Neural progenitor cell (in vitro differentiated cells): ENCODE results near the gene SLX4IP. TPM values are rescaled to one million over a fixed set of nuclear protein-coding genes. Genes with fewer than 3 reads are reported as not detected.
A peak's percentile ranks its signal among the peaks of the same experiment; 100 is the strongest.

Experiments used
- DNase-seq: peaks from one replicate; pipeline ENCODE4 v3.0.0-alpha.2; 2016; ENCODE audit warnings: low spot score
- H2AFZ ChIP-seq: fragments of 200-600 bp; sonication (generic); replicated peaks from 2 replicates; pipeline ENCODE4 v1.6.1; 2016; ENCODE audit warnings: antibody characterized with exemption
- H3F3A ChIP-seq: fragments of 200-600 bp; sonication (generic); 2 replicates; pipeline ENCODE4 v1.6.1; 2016; ENCODE audit warnings: antibody characterized with exemption, low read depth
- H3K27ac ChIP-seq: fragments of 200-600 bp; sonication (generic); 2 replicates; pipeline ENCODE4 v1.5.1; 2016; ENCODE audit warnings: mild to moderate bottlenecking
- H3K27me3 ChIP-seq: fragments of 200-600 bp; sonication (generic); 2 replicates; pipeline ENCODE4 v1.6.1; 2016; ENCODE audit warnings: mild to moderate bottlenecking, moderate library complexity
- H3K36me3 ChIP-seq: fragments of 200-600 bp; sonication (generic); 2 replicates; pipeline ENCODE4 v1.5.1; 2016
- H3K4me1 ChIP-seq: fragments of 200-600 bp; sonication (generic); 2 replicates; pipeline ENCODE4 v1.6.1; 2016; ENCODE audit warnings: mixed run types
- H3K4me2 ChIP-seq: fragments of 200-600 bp; sonication (generic); 2 replicates; pipeline ENCODE4 v1.6.1; 2016
- H3K4me3 ChIP-seq: fragments of 200-600 bp; sonication (generic); 2 replicates; pipeline ENCODE4 v1.5.1; 2016
- H3K79me2 ChIP-seq: fragments of 200-600 bp; sonication (generic); 2 replicates; pipeline ENCODE4 v1.6.1; 2016; ENCODE audit warnings: low read depth
- H3K9ac ChIP-seq: fragments of 200-600 bp; sonication (generic); 2 replicates; pipeline ENCODE4 v1.6.1; 2016
- H3K9me3 ChIP-seq: fragments of 200-600 bp; sonication (generic); 2 replicates; pipeline ENCODE4 v1.5.1; 2016; ENCODE audit warnings: low read depth
- H4K20me1 ChIP-seq: fragments of 200-600 bp; sonication (generic); 2 replicates; pipeline ENCODE4 v1.6.1; 2016; ENCODE audit warnings: low read depth
- H3K27ac Mint-ChIP-seq: 3 replicates; pipeline ENCODE4 v1.8.0; 2021; ENCODE audit warnings: mixed read lengths
- H3K27me3 Mint-ChIP-seq: 2 replicates; pipeline ENCODE4 v1.8.0; 2022; ENCODE audit warnings: low read depth, mild to moderate bottlenecking, inconsistent platforms, moderate library complexity, mixed read lengths; ENCODE audit not compliant: insufficient read depth
- H3K36me3 Mint-ChIP-seq: 3 replicates; pipeline ENCODE4 v1.8.0; 2021; ENCODE audit warnings: mixed read lengths
- H3K4me1 Mint-ChIP-seq: 3 replicates; pipeline ENCODE4 v1.8.0; 2021; ENCODE audit warnings: mixed read lengths
- H3K4me3 Mint-ChIP-seq: 3 replicates; pipeline ENCODE4 v1.8.0; 2021; ENCODE audit warnings: mild to moderate bottlenecking, moderate library complexity, mixed read lengths
- H3K9me3 Mint-ChIP-seq: 3 replicates; pipeline ENCODE4 v1.8.0; 2020; ENCODE audit warnings: mixed read lengths
- EZH2 ChIP-seq: fragments of 200-600 bp; sonication (generic); IDR thresholded peaks from 2 replicates; pipeline ENCODE4 v1.6.1; 2017; ENCODE audit warnings: antibody characterized with exemption, mild to moderate bottlenecking, moderate library complexity
- EZH2phosphoT487 ChIP-seq: fragments of 200-600 bp; sonication (generic); IDR thresholded peaks from 2 replicates; pipeline ENCODE4 v1.6.1; 2017; ENCODE audit warnings: antibody characterized with exemption
- total RNA-seq: library from RNA; depleted of rRNA; stranded (reverse); fragments of >200 nt; gene quantifications from 2 replicates; pipeline ENCODE4 v1.2.3, GENCODE V29; 2015; ENCODE audit warnings: low replicate concordance
- TF ChIP-seq, protein P1 (sequence below): fragments of 200-600 bp; sonication (generic); IDR thresholded peaks from 2 replicates; pipeline ENCODE4 v1.5.1; 2017; ENCODE audit warnings: antibody characterized with exemption, mild to moderate bottlenecking

Gene SLX4IP
- total RNA-seq, 1 donor from 2014 or later = 9.5 TPM

DNA sequence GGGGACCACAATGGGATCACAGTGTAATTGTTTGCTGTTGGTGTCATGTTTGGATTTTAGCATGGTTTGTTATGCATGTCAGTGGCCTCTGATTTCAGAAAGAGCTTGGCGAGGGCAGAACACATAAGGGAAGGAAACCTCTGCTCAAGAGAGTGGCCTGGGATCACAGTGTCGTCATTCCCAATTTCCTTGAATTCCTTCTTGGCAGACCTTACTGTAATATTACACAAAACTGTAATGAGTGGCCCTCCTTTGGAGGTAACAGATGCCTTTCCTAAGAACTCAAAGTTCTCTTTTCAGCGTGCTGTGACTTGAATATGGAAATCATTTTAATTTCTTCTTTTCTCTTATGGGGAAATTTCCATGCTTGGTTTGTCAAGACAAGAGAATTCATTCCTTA is 191.8 kb downstream of the SLX4IP start:
- H3K4me1 ChIP-seq = peaks cover 59% of the 10 kb centered on the region
- no peak for TF ChIP-seq EZH2
- TF ChIP-seq, protein P1, sequence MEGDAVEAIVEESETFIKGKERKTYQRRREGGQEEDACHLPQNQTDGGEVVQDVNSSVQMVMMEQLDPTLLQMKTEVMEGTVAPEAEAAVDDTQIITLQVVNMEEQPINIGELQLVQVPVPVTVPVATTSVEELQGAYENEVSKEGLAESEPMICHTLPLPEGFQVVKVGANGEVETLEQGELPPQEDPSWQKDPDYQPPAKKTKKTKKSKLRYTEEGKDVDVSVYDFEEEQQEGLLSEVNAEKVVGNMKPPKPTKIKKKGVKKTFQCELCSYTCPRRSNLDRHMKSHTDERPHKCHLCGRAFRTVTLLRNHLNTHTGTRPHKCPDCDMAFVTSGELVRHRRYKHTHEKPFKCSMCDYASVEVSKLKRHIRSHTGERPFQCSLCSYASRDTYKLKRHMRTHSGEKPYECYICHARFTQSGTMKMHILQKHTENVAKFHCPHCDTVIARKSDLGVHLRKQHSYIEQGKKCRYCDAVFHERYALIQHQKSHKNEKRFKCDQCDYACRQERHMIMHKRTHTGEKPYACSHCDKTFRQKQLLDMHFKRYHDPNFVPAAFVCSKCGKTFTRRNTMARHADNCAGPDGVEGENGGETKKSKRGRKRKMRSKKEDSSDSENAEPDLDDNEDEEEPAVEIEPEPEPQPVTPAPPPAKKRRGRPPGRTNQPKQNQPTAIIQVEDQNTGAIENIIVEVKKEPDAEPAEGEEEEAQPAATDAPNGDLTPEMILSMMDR = no peak
- no peak for TF ChIP-seq EZH2phosphoT487
- H2AFZ ChIP-seq = no peak overlapping the region
- no peaks in the 10 kb centered on the region for H3K36me3 ChIP-seq
- H4K20me1 ChIP-seq = no peaks in the 10 kb centered on the region
- H3K4me3 ChIP-seq = no peak overlapping the region
- peaks cover 14% of the 10 kb centered on the region for H3K36me3 Mint-ChIP-seq
- DNase-seq = no peak
- no peaks in the 10 kb centered on the region for H3K27me3 ChIP-seq
- no peak overlapping the region for H3K9ac ChIP-seq
- H3K4me1 Mint-ChIP-seq = peaks cover 87% of the 10 kb centered on the region
- no peaks in the 10 kb centered on the region for H3K9me3 ChIP-seq
- peaks cover 8% of the 10 kb centered on the region for H3K9me3 Mint-ChIP-seq
- H3F3A ChIP-seq = peaks cover 36% of the 10 kb centered on the region
- no peak overlapping the region for H3K27ac ChIP-seq
- no peaks in the 10 kb centered on the region for H3K27me3 Mint-ChIP-seq
- H3K4me3 Mint-ChIP-seq = no peak overlapping the region
- no peak overlapping the region for H3K4me2 ChIP-seq
- H3K27ac Mint-ChIP-seq = peak overlapping the region; percentile 49
- no peaks in the 10 kb centered on the region for H3K79me2 ChIP-seq

DNA sequence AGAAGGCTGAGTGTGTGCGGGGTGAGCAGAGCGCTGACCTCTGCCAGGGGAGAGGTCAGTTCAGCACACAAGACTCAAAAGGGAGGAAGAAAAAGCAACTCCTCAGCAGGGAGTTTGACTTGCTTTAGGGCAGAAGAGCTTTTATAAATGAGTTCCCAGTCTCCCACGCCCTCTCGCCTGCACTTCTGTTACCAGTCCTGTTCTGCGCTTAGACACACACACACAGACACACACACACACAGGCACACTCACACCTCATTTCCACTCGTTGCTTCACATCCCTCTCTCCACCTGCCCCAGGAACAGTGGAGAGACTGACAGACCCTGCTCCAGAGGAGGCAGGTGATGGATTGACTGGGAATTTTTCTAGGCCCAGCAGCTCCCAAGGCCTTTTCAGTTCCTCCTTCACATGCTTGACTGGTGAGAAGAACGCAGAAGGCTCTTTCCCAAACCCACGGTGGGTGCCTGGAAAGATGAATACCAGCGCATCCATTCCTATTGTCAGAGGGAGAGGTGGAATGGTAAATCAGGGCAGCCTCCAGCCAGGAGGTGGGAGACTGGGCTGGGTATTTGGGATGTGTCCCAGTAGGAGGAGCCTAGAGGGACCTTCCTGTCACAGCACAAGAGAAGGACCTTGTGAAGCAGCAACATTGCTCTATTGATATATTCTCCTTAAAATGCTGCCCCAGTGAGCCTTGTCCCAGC is 195.0 kb downstream of the SLX4IP start:
- Histone ChIP-seq H3F3A (peaks cover 54% of the 10 kb centered on the region), H3K27ac (peak overlapping the region; percentile 97), H3K4me2 (peak overlapping the region; percentile 59), H3K36me3 (no peaks in the 10 kb centered on the region), H3K9ac (no peak overlapping the region), H3K9me3 (no peaks in the 10 kb centered on the region), H3K27me3 (no peaks in the 10 kb centered on the region), H3K79me2 (no peaks in the 10 kb centered on the region), H4K20me1 (no peaks in the 10 kb centered on the region), H3K4me1 (peaks cover 83% of the 10 kb centered on the region), H2AFZ (no peak overlapping the region), H3K4me3 (no peak overlapping the region)
- H3K27ac Mint-ChIP-seq = peak overlapping the region; percentile 99
- peaks cover 3% of the 10 kb centered on the region for H3K27me3 Mint-ChIP-seq
- H3K4me1 Mint-ChIP-seq = peaks cover 98% of the 10 kb centered on the region
- peaks cover 4% of the 10 kb centered on the region for H3K9me3 Mint-ChIP-seq
- H3K36me3 Mint-ChIP-seq = peaks cover 5% of the 10 kb centered on the region
- peak overlapping the region; percentile 75 for H3K4me3 Mint-ChIP-seq
- TF ChIP-seq, protein P1 = no peak
- TF ChIP-seq EZH2phosphoT487 (no peak), EZH2 (no peak)
- peak; percentile 87 for DNase-seq

DNA sequence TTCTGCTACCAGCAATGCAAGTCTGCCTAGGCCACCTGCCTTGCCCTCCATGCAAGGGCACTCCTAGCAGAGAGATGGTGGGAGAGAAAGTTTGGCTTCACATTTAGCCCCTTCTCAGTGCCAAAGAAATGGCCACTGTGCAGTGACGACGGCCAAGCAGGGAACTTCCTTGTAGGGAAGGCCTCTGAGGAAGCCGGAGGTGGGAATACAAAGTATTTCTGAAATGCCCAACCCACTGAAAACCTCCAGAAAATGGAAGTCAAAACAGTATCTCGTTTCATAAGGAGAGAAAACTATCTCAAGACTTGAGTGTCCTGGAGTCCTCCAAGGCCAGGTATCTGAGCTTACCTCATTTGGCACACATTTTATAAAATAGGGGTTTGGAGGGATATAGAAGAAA is 196.0 kb downstream of the SLX4IP start:
- DNase-seq = no peak
- peaks cover 100% of the 10 kb centered on the region for H3K4me1 Mint-ChIP-seq

More for the DNA sequence above, 196.0 kb downstream of the SLX4IP start:
- no peak overlapping the region for H2AFZ ChIP-seq
- TF ChIP-seq, protein P1 = no peak
- no peak for TF ChIP-seq EZH2
- TF ChIP-seq EZH2phosphoT487 = no peak
- no peak overlapping the region for H3K4me3 ChIP-seq
- Mint-ChIP-seq H3K36me3 (no peaks in the 10 kb centered on the region), H3K9me3 (no peaks in the 10 kb centered on the region), H3K27me3 (peaks cover 3% of the 10 kb centered on the region), H3K27ac (peak overlapping the region; percentile 99), H3K4me3 (no peak overlapping the region)
- H3F3A ChIP-seq = peaks cover 60% of the 10 kb centered on the region
- H3K4me2 ChIP-seq = peak overlapping the region; percentile 59
- H3K9me3 ChIP-seq = no peaks in the 10 kb centered on the region
- no peaks in the 10 kb centered on the region for H4K20me1 ChIP-seq
- H3K36me3 ChIP-seq = no peaks in the 10 kb centered on the region
- no peak overlapping the region for H3K9ac ChIP-seq
- peaks cover 93% of the 10 kb centered on the region for H3K4me1 ChIP-seq
- H3K79me2 ChIP-seq = peaks cover 4% of the 10 kb centered on the region
- H3K27me3 ChIP-seq = no peaks in the 10 kb centered on the region
- peak overlapping the region; percentile 97 for H3K27ac ChIP-seq
